Right lobe of liver (tissue), 6 donors: ENCODE measurements around the gene ZMIZ2. TPM values are rescaled to one million over a fixed set of nuclear protein-coding genes. Genes with fewer than 3 reads are reported as not detected.
"Not testable (repeated sequence)": the region's sequence is repeated elsewhere in the genome, so short reads cannot be mapped to it uniquely, and the experiment has no call there.

Source experiments
- ATAC-seq, 4 donors: fragments of 200-7000 bp; cut with Tn5 transposase; one replicate each; pipeline ENCODE4 v1.9.1; 2020; ENCODE audit warnings: mild to moderate bottlenecking in 4 of 4, moderate library complexity in 4 of 4
- DNase-seq, 3 donors: peaks; one replicate each; pipeline ENCODE4 v3.0.0-alpha.2; 2020
- H3K27ac ChIP-seq, 3 donors: fragments of 200-600 bp; one replicate each; pipeline ENCODE4 v1.8.0; 2022
- H3K27me3 ChIP-seq, 2 donors: fragments of 200-600 bp; one replicate each; pipeline ENCODE4 v1.8.0; 2022
- H3K36me3 ChIP-seq, 4 donors: fragments of 200-600 bp; sonication (generic) in 1 of 4; one replicate each; pipeline versions ENCODE4 v1.5.1 to v1.8.0; 2017 to 2022; ENCODE audit warnings: control low read depth in 1 of 4
- H3K4me1 ChIP-seq, 4 donors: fragments of 200-600 bp; sonication (generic) in 1 of 4; one replicate each; pipeline versions ENCODE4 v1.5.1 to v1.8.0; 2017 to 2022; ENCODE audit warnings: control low read depth in 1 of 4
- H3K4me3 ChIP-seq, 3 donors: fragments of 200-600 bp; one replicate each; pipeline ENCODE4 v1.8.0; 2022
- H3K9me3 ChIP-seq, 4 donors: fragments of 200-600 bp; sonication (generic) in 1 of 4; one replicate each; pipeline versions ENCODE4 v1.5.1 to v1.8.0; 2017 to 2022; ENCODE audit warnings: control low read depth in 1 of 4
- POLR2A ChIP-seq: fragments of 450-650 bp; IDR thresholded peaks from one replicate; pipeline ENCODE4 v1.6.1; 2017; ENCODE audit warnings: antibody characterized with exemption, mild to moderate bottlenecking
- WGBS: methylation state at CpG from one replicate; pipeline ENCODE4 v1.1.6; 2018; ENCODE audit warnings: low coverage, low lambda C conversion rate; ENCODE audit not compliant: insufficient coverage; ENCODE audit errors: missing lambda C conversion rate; 5-methylcytosine and 5-hydroxymethylcytosine counted together
- intact Hi-C, 2 donors: fragments of 100-400 bp; cut with DNase I; formaldehyde crosslinking; loops; one replicate each; pipeline versions ENCODE4 v1.11.2 to v1.14.1; 2022
- total RNA-seq, 6 experiments: library from RNA; depleted of rRNA in 2 of 6; stranded (reverse); fragments of >200 nt in 2 of 6; fragmentation: NEBNext Ultra II Directional in 3 of 6; extraction: Animal tissue kit (Norgen Biotek cat#: 25700) in 3 of 6; gene quantifications; one replicate each; pipeline versions ENCODE4 v1.1.0 to v1.2.4, GENCODE V29; 2016 to 2023
- TF ChIP-seq, protein P1 (sequence below), 4 donors: fragments of 200-600 bp in 3 of 4; fragments of 450-650 bp in 1 of 4; IDR thresholded peaks; one replicate each; pipeline versions ENCODE4 v1.5.1 to v1.8.0; 2016 to 2022; ENCODE audit warnings: antibody characterized with exemption in 4 of 4, mild to moderate bottlenecking in 2 of 4
- donor health status: DM: no; HTN: yes; CAD: no.
- donor health status: DM: no; HTN: no; CAD: no.
- donor health status: DM: no; HTN: no; CAD: no.
- donor health status: DM: no; HTN: yes; CAD: no.
- donor health status: DM: no; HTN: yes; CAD: no.

Gene ZMIZ2
- total RNA-seq, 6 experiments from 2014 or later: 8.6 to 36.3 (median 28.6) TPM

DNA sequence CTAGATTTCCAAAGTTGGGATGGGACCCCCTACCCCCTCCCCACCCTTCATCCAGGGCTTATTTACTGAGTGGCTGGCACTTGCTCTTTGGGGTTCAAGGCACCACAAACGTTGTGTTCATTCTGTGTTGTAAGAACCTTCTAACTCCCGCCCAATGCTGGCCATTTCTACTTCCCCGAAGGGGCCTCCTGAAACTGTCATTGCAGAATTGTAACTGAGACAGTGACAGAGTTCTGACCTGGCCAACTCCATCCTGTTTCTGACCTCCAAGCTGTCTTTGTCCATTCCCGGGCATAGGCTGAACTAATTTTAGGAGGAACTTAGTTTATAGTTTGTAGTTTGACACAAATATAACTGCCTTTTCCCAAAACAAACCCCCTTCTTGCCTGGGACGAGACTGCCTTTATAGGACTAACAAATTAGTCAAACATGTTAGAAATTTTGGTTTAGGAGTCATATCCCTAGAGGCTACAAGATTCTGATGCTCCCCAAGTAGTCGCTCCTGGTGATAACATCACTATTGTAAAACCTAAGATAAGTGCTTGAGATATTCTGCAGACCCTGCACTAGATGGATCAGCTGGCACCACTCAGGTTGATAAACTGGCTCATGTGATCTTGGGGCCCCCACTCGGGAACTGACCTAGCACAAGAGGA lies 34.8 kb upstream of the ZMIZ2 start:
- peaks cover 0 to 5% (median 0%) of the 10 kb centered on the region in 4 donors for H3K36me3 ChIP-seq
- ATAC-seq (no peak), DNase-seq (no peak)
- intact Hi-C loops: no loop called here
- no peak overlapping the region for H3K27ac ChIP-seq
- H3K9me3 ChIP-seq: no peaks in the 10 kb centered on the region
- H3K4me1 ChIP-seq: no peaks in the 10 kb centered on the region
- H3K27me3 ChIP-seq: no peaks in the 10 kb centered on the region
- WGBS: 50% methylated on average over 7 of the region's 7 CpGs
- H3K4me3 ChIP-seq: no peak overlapping the region
- TF ChIP-seq, protein P1, sequence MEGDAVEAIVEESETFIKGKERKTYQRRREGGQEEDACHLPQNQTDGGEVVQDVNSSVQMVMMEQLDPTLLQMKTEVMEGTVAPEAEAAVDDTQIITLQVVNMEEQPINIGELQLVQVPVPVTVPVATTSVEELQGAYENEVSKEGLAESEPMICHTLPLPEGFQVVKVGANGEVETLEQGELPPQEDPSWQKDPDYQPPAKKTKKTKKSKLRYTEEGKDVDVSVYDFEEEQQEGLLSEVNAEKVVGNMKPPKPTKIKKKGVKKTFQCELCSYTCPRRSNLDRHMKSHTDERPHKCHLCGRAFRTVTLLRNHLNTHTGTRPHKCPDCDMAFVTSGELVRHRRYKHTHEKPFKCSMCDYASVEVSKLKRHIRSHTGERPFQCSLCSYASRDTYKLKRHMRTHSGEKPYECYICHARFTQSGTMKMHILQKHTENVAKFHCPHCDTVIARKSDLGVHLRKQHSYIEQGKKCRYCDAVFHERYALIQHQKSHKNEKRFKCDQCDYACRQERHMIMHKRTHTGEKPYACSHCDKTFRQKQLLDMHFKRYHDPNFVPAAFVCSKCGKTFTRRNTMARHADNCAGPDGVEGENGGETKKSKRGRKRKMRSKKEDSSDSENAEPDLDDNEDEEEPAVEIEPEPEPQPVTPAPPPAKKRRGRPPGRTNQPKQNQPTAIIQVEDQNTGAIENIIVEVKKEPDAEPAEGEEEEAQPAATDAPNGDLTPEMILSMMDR (IDR thresholded peaks at IDR 0.05): no peak
- TF ChIP-seq POLR2A: no peak

DNA sequence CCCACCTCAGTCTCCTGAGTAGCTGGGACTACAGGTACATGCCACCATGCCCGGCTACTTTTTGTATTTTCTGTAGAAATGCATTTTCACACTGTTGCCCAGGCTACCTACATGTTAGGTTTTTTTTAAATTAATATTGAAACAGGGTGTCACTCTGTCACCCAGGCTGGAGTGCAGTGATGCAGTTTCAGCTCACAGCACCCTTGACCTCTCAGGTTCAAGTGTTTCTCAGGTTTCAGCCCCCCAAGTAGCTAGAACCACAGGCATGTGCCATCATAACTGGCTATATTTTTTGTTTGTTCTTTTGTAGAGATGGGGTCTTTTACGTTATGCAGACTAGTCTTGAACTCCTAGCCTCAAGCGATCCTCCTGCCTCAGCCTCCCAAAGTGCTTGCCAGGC lies 32.4 kb upstream of the ZMIZ2 start:
- Histone ChIP-seq H3K36me3 (no peaks in the 10 kb centered on the region), H3K27ac (no peak overlapping the region), H3K27me3 (no peaks in the 10 kb centered on the region), H3K9me3 (no peaks in the 10 kb centered on the region), H3K4me1 (no peaks in the 10 kb centered on the region), H3K4me3 (no peak overlapping the region)
- TF ChIP-seq, protein P1 (IDR thresholded peaks at IDR 0.05): no peak
- TF ChIP-seq POLR2A: no peak
- no peak for DNase-seq
- WGBS: 100% methylated on average over 3 of the region's 3 CpGs
- intact Hi-C loops: no loop called here
- ATAC-seq: no peak

DNA sequence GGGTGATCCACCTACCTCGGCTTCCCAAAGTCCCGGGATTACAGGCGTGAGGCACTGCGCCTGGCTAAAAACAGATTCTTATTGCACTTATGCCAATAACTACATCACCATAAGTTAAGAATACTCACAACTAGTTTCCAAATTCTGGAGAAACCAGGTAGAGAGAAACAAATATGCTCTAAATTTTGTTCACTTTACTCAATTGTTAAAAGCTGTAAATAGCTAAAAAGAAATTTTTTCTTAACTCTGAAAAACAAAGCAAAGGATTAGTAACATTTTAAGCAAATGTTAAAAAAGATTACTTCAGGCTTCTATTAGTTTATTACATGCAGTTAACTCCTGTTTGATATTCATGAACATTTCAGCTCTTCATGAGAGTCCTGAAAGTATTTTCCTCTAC lies 28.3 kb upstream of the ZMIZ2 start:
- intact Hi-C loops: no loop called here
- TF ChIP-seq, protein P1 (IDR thresholded peaks at IDR 0.05): no peak
- TF ChIP-seq POLR2A: no peak
- no peaks in the 10 kb centered on the region for H3K27me3 ChIP-seq
- H3K4me3 ChIP-seq: no peak overlapping the region
- H3K4me1 ChIP-seq: no peaks in the 10 kb centered on the region
- ATAC-seq (no peak), DNase-seq (no peak)
- 72% methylated on average over 4 of the region's 4 CpGs for WGBS
- no peaks in the 10 kb centered on the region for H3K9me3 ChIP-seq
- H3K27ac ChIP-seq: no peak overlapping the region
- no peaks in the 10 kb centered on the region for H3K36me3 ChIP-seq

DNA sequence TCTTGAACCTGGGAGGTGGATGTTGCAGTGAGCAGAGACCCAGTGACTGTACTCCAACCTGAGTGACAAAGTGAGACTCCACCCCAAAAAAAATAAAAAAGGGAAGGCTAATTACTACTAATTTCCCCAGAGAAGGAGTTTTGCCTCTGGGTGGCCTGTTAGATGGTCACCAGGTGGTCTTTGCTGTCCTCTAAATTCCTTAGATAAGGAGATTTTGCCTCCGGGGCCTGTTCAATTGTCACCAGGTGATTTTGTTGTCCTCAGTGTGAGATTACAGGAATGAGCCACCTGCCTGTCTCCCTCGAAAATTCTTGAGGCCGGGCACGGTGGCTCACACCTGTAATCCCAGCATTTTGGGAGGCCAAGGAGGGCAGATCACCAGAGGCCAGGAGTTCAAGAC lies 24.4 kb upstream of the ZMIZ2 start:
- 60% methylated on average over 1 of the region's 4 CpGs for WGBS
- no peak for DNase-seq
- no peaks in the 10 kb centered on the region for H3K4me1 ChIP-seq
- intact Hi-C loops: no loop called here
- H3K4me3 ChIP-seq: no peak overlapping the region
- H3K27ac ChIP-seq: no peak overlapping the region
- no peaks in the 10 kb centered on the region for H3K27me3 ChIP-seq
- H3K36me3 ChIP-seq: no peaks in the 10 kb centered on the region
- no peak for ATAC-seq
- no peaks in the 10 kb centered on the region for H3K9me3 ChIP-seq
- TF ChIP-seq, protein P1 (IDR thresholded peaks at IDR 0.05): no peak

DNA sequence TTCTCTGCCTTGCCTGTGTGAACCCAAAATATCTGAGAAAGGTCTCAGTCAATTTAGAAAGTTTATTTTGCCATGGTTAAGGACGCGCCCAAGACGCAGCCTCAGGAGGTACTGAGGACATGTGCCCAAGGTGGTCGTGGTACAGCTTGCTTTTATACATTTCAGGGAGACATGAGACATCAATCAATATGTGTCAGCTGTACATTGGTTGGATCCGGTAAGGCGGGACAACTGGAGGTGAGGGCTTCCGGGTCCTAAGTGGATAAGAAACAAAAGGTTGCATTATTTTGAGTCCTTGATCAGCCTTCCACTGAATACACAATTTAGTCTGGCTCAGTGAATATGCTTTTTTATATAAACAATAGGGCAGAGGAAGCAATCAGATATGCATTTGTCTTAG lies 22.4 kb upstream of the ZMIZ2 start:
- H3K36me3 ChIP-seq, H3K27ac ChIP-seq, H3K4me1 ChIP-seq, H3K27me3 ChIP-seq, ATAC-seq, DNase-seq, H3K4me3 ChIP-seq, intact Hi-C loops, H3K9me3 ChIP-seq: not testable (repeated sequence)
- 66% methylated on average over 7 of the region's 7 CpGs for WGBS
